MM.1S (cell line): ENCODE data around the gene SH3BP5L.
"Not testable (repeated sequence)": the region's sequence is repeated elsewhere in the genome, so short reads cannot be mapped to it uniquely, and the experiment has no call there.

ENCODE experiments used
- DNase-seq: peaks from one replicate; pipeline ENCODE4 v3.0.0-alpha.2; 2015
- H2AFZ ChIP-seq: fragments of 300-600 bp; sonication (generic); 2 replicates; pipeline ENCODE4 v1.6.0; 2016; ENCODE audit warnings: antibody characterized with exemption, low read length
- H3F3A ChIP-seq: fragments of 300-600 bp; sonication (generic); 2 replicates; pipeline ENCODE4 v1.6.1; 2016; ENCODE audit warnings: mild to moderate bottlenecking, antibody characterized with exemption, low read length, moderate library complexity, mixed read lengths; ENCODE audit not compliant: insufficient read depth
- H3K27ac ChIP-seq: fragments of 300-600 bp; sonication (generic); 2 replicates; pipeline ENCODE4 v1.5.1; 2016; ENCODE audit warnings: mild to moderate bottlenecking, low read length
- H3K27me3 ChIP-seq: fragments of 300-600 bp; sonication (generic); replicated peaks from 2 replicates; pipeline ENCODE4 v1.6.0; 2016; ENCODE audit warnings: low read length; ENCODE audit not compliant: insufficient read depth
- H3K36me3 ChIP-seq: fragments of 300-600 bp; sonication (generic); replicated peaks from 2 replicates; pipeline ENCODE4 v1.6.1; 2016; ENCODE audit warnings: mild to moderate bottlenecking, low read length, mixed read lengths; ENCODE audit not compliant: insufficient read depth
- H3K4me1 ChIP-seq: fragments of 300-600 bp; sonication (generic); 2 replicates; pipeline ENCODE4 v1.6.1; 2016; ENCODE audit warnings: low read length, mixed read lengths
- H3K4me2 ChIP-seq: fragments of 300-600 bp; sonication (generic); 2 replicates; pipeline ENCODE4 v1.6.0; 2016; ENCODE audit warnings: low read depth, low read length
- H3K4me3 ChIP-seq: fragments of 300-600 bp; sonication (generic); 2 replicates; pipeline ENCODE4 v1.5.1; 2016; ENCODE audit warnings: low read length, mixed read lengths
- H3K79me2 ChIP-seq: fragments of 300-600 bp; sonication (generic); 2 replicates; pipeline ENCODE4 v1.6.1; 2016; ENCODE audit warnings: mixed run types, low read length, mixed read lengths
- H3K9ac ChIP-seq: fragments of 300-600 bp; sonication (generic); 2 replicates; pipeline ENCODE4 v1.6.1; 2016; ENCODE audit warnings: low read length, mixed read lengths
- H3K9me2 ChIP-seq: fragments of 300-600 bp; sonication (generic); replicated peaks from 2 replicates; pipeline ENCODE4 v1.6.1; 2016; ENCODE audit warnings: mild to moderate bottlenecking, low read length, mixed read lengths; ENCODE audit not compliant: insufficient read depth
- H3K9me3 ChIP-seq: fragments of 300-600 bp; sonication (generic); replicated peaks from 2 replicates; pipeline ENCODE4 v1.6.1; 2016; ENCODE audit warnings: mild to moderate bottlenecking, low read length, mixed read lengths; ENCODE audit not compliant: insufficient read depth
- H4K20me1 ChIP-seq: fragments of 300-600 bp; sonication (generic); 2 replicates; pipeline ENCODE4 v1.6.1; 2016; ENCODE audit warnings: mild to moderate bottlenecking, low read length, moderate library complexity, mixed read lengths; ENCODE audit not compliant: insufficient read depth
- CTCF ChIP-seq: fragments of 300-600 bp; sonication (generic); IDR thresholded peaks from 2 replicates; pipeline ENCODE4 v1.5.1; 2016; ENCODE audit warnings: antibody characterized with exemption, low read length, mixed read lengths
- EZH2 ChIP-seq: fragments of 300-600 bp; sonication (generic); optimal IDR thresholded peaks from 2 replicates; pipeline ENCODE3; 2017; ENCODE audit warnings: low read depth, mild to moderate bottlenecking, antibody characterized with exemption, low read length, mixed read lengths
- EZH2phosphoT487 ChIP-seq: fragments of 300-600 bp; sonication (generic); IDR thresholded peaks from 2 replicates; pipeline ENCODE4 v1.6.1; 2018; ENCODE audit warnings: antibody characterized with exemption, low read length

The SH3BP5L gene

GRCh38 chr1:248805876-248806275 lies 19.8 kb downstream of the SH3BP5L start:
- Histone ChIP-seq H3K9me2 (no peaks in the 10 kb centered on the region), H3K36me3 (no peaks in the 10 kb centered on the region), H3K27me3 (no peaks in the 10 kb centered on the region), H3K27ac (peak overlapping the region; percentile 66), H3K79me2 (no peaks in the 10 kb centered on the region), H2AFZ (peak overlapping the region; percentile 44), H3K4me1 (peaks cover 31% of the 10 kb centered on the region), H3F3A (peaks cover 25% of the 10 kb centered on the region), H3K9me3 (no peaks in the 10 kb centered on the region), H3K9ac (no peak overlapping the region), H4K20me1 (no peaks in the 10 kb centered on the region), H3K4me2 (peak overlapping the region; percentile 72), H3K4me3 (no peak overlapping the region)
- no peak for TF ChIP-seq EZH2
- TF ChIP-seq EZH2phosphoT487 = no peak
- TF ChIP-seq CTCF = no peak
- DNase-seq = peak; percentile 26

GRCh38 chr1:248804771-248805681 lies 20.7 kb downstream of the SH3BP5L start:
- Histone ChIP-seq H3K4me3 (peak overlapping the region; percentile 34), H4K20me1 (no peaks in the 10 kb centered on the region), H2AFZ (peak overlapping the region; percentile 44), H3K4me1 (peaks cover 34% of the 10 kb centered on the region), H3K79me2 (no peaks in the 10 kb centered on the region), H3K4me2 (peak overlapping the region; percentile 72), H3F3A (peaks cover 25% of the 10 kb centered on the region), H3K9ac (peak overlapping the region; percentile 9; the same call in 1 of the 2 replicates), H3K36me3 (no peaks in the 10 kb centered on the region), H3K9me3 (no peaks in the 10 kb centered on the region), H3K9me2 (no peaks in the 10 kb centered on the region), H3K27ac (peak overlapping the region; percentile 66), H3K27me3 (no peaks in the 10 kb centered on the region)
- TF ChIP-seq CTCF = no peak
- TF ChIP-seq EZH2phosphoT487 = no peak
- TF ChIP-seq EZH2 = no peak
- DNase-seq = peak; percentile 68

- H3K27me3 ChIP-seq, DNase-seq, H4K20me1 ChIP-seq, H3K4me3 ChIP-seq, H3K9me2 ChIP-seq, H3K9me3 ChIP-seq, H3K36me3 ChIP-seq, H3K4me2 ChIP-seq, H2AFZ ChIP-seq, H3K27ac ChIP-seq, H3K9ac ChIP-seq, H3K79me2 ChIP-seq: not testable (repeated sequence)
- peaks cover 34% of the 10 kb centered on the region for H3K4me1 ChIP-seq
- peaks cover 22% of the 10 kb centered on the region for H3F3A ChIP-seq
These were observed 22.2 kb downstream of the SH3BP5L start for GRCh38 chr1:248803501-248803900.

- H3K9me3 ChIP-seq = no peaks in the 10 kb centered on the region
- H3K4me2 ChIP-seq = no peak overlapping the region
- no peak overlapping the region for H2AFZ ChIP-seq
- H3K36me3 ChIP-seq = no peaks in the 10 kb centered on the region
- H3K4me3 ChIP-seq = no peak overlapping the region
- TF ChIP-seq EZH2 (no peak), CTCF (no peak), EZH2phosphoT487 (no peak)
- H3K4me1 ChIP-seq = peaks cover 34% of the 10 kb centered on the region
- H3F3A ChIP-seq = peaks cover 22% of the 10 kb centered on the region
- H3K79me2 ChIP-seq = no peaks in the 10 kb centered on the region
- H3K9me2 ChIP-seq = no peaks in the 10 kb centered on the region
- no peaks in the 10 kb centered on the region for H3K27me3 ChIP-seq
- no peak overlapping the region for H3K27ac ChIP-seq
- no peak for DNase-seq
- no peaks in the 10 kb centered on the region for H4K20me1 ChIP-seq
- H3K9ac ChIP-seq = no peak overlapping the region
These were observed 23.3 kb downstream of the SH3BP5L start for GRCh38 chr1:248802454-248802853.
